GM12878 (cell line): ENCODE measurements around the gene MEF2D. TPM values are rescaled to one million over a fixed set of nuclear protein-coding genes. Genes with fewer than 3 reads are reported as not detected.

Source experiments
- BACH1 ChIP-seq: fragments of 450-650 bp; IDR thresholded peaks from 2 replicates; pipeline ENCODE4 v1.6.1; 2017; ENCODE audit warnings: mild to moderate bottlenecking, borderline replicate concordance
- CBX5 ChIP-seq: sonication (generic); IDR thresholded peaks from 2 replicates; pipeline ENCODE4 v1.6.1; 2016; ENCODE audit warnings: low read depth, moderate library complexity, mild to moderate bottlenecking, inconsistent platforms
- IKZF1 ChIP-seq: fragments of 450-650 bp; conservative IDR thresholded peaks from 2 replicates; pipeline ENCODE4 v1.6.1; 2017; ENCODE audit warnings: antibody characterized with exemption, mild to moderate bottlenecking
- KAT2A ChIP-seq: conservative IDR thresholded peaks from 2 replicates; pipeline ENCODE4 v1.6.1; 2011; ENCODE audit warnings: low read depth, low read length; ENCODE audit not compliant: control insufficient read depth
- PAX5 ChIP-seq: IDR thresholded peaks from 2 replicates; pipeline ENCODE4 v1.6.1; 2011; ENCODE audit warnings: low read depth, low read length, borderline replicate concordance
- SIX5 ChIP-seq: IDR thresholded peaks from 2 replicates; pipeline ENCODE4 v1.6.1; 2011; ENCODE audit warnings: mild to moderate bottlenecking, low read depth, low read length, moderate library complexity; ENCODE audit not compliant: severe bottlenecking
- SREBF2 ChIP-seq: IDR thresholded peaks from 2 replicates; pipeline ENCODE4 v1.6.1; 2012; ENCODE audit warnings: mild to moderate bottlenecking, low read length
- ZNF622 ChIP-seq: fragments of 450-650 bp; IDR thresholded peaks from 2 replicates; pipeline ENCODE4 v1.6.1; 2017; ENCODE audit warnings: mild to moderate bottlenecking, inconsistent platforms
- polyA plus RNA-seq, 11 experiments: library from polyadenylated mRNA; depleted of rRNA in 4 of 11; unstranded in 6 of 11; stranded (reverse) in 5 of 11; fragments of >200 nt; fragmentation: Nextera tagmentation in 4 of 11; fragmentation: Illumina TruSeq in 1 of 11; extraction: Ambion mirVana in 4 of 11; extraction: Trizol in 1 of 11; gene quantifications; 1 replicate in 1 of 11; 2 replicates in 10 of 11; pipeline versions ENCODE4 v1.2.1 to v1.2.3, GENCODE V29; 2011 to 2016; ENCODE audit warnings: inconsistent platforms in 2 of 11, missing spikeins in 2 of 11, low read depth in 1 of 11
- total RNA-seq, 4 experiments: library from RNA; depleted of rRNA in 3 of 4; stranded (reverse); fragments of >200 nt in 3 of 4; fragmentation: Illumina TruSeq in 1 of 4; extraction: Trizol in 1 of 4; gene quantifications; 2 replicates each; pipeline versions ENCODE4 v1.2.1 to v1.2.3, GENCODE V29; 2013 to 2021
- TF ChIP-seq, protein P1 (sequence below): fragments of 450-650 bp; IDR thresholded peaks from 2 replicates; pipeline ENCODE4 v1.6.1; 2017; ENCODE audit warnings: mild to moderate bottlenecking, low read depth, inconsistent platforms; ENCODE audit not compliant: poor library complexity, severe bottlenecking
- TF ChIP-seq, protein P2 (sequence below): fragments of 450-650 bp; IDR thresholded peaks from 2 replicates; pipeline ENCODE4 v1.6.1; 2016; ENCODE audit warnings: mild to moderate bottlenecking, moderate library complexity, borderline replicate concordance

The MEF2D gene
- total and polyA plus RNA-seq, 10 of the 15 experiments (the other 5 are each of a cell fraction or from before 2014, with no cell fraction given), result 0.61 to 53.0 (median 15.2) TPM

DNA sequence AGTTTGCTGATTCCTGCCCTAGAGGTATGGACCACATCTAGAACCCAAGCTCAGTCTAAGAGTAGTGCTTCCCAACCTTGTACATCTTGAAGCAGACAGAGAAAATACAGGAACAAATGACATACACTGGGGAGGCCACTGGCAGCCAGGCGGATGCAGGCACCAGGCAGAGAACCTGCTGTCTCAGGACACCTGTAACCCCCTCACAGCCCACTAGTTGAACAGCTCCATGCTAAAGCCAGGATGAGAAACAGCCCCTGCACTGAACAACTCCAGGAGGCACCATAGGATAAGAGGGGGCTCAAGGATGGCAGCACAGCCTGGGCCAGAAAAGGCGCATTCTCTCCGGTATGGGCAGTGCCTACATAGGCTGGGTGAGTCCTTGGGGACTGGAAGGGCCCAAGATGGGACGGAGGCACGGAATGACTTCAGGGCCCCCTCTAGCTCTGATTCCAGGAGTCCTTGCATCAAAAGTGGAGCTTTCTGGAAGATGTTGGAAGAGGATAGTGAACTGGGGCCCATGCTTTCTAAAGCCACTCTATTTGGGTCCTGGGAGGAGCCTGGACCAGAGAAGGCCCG is 16.0 kb downstream of the MEF2D start (continued):
- no peak for TF ChIP-seq BACH1
- TF ChIP-seq ZNF622, result no peak
- no peak for TF ChIP-seq SREBF2
- TF ChIP-seq, protein P1, sequence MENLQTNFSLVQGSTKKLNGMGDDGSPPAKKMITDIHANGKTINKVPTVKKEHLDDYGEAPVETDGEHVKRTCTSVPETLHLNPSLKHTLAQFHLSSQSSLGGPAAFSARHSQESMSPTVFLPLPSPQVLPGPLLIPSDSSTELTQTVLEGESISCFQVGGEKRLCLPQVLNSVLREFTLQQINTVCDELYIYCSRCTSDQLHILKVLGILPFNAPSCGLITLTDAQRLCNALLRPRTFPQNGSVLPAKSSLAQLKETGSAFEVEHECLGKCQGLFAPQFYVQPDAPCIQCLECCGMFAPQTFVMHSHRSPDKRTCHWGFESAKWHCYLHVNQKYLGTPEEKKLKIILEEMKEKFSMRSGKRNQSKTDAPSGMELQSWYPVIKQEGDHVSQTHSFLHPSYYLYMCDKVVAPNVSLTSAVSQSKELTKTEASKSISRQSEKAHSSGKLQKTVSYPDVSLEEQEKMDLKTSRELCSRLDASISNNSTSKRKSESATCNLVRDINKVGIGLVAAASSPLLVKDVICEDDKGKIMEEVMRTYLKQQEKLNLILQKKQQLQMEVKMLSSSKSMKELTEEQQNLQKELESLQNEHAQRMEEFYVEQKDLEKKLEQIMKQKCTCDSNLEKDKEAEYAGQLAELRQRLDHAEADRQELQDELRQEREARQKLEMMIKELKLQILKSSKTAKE, result no peak
- TF ChIP-seq SIX5, result no peak
- TF ChIP-seq, protein P2, sequence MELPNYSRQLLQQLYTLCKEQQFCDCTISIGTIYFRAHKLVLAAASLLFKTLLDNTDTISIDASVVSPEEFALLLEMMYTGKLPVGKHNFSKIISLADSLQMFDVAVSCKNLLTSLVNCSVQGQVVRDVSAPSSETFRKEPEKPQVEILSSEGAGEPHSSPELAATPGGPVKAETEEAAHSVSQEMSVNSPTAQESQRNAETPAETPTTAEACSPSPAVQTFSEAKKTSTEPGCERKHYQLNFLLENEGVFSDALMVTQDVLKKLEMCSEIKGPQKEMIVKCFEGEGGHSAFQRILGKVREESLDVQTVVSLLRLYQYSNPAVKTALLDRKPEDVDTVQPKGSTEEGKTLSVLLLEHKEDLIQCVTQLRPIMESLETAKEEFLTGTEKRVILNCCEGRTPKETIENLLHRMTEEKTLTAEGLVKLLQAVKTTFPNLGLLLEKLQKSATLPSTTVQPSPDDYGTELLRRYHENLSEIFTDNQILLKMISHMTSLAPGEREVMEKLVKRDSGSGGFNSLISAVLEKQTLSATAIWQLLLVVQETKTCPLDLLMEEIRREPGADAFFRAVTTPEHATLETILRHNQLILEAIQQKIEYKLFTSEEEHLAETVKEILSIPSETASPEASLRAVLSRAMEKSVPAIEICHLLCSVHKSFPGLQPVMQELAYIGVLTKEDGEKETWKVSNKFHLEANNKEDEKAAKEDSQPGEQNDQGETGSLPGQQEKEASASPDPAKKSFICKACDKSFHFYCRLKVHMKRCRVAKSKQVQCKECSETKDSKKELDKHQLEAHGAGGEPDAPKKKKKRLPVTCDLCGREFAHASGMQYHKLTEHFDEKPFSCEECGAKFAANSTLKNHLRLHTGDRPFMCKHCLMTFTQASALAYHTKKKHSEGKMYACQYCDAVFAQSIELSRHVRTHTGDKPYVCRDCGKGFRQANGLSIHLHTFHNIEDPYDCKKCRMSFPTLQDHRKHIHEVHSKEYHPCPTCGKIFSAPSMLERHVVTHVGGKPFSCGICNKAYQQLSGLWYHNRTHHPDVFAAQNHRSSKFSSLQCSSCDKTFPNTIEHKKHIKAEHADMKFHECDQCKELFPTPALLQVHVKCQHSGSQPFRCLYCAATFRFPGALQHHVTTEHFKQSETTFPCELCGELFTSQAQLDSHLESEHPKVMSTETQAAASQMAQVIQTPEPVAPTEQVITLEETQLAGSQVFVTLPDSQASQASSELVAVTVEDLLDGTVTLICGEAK, result no peak
- no peak for TF ChIP-seq IKZF1
- no peak for TF ChIP-seq KAT2A
- TF ChIP-seq CBX5, result no peak
- TF ChIP-seq PAX5, result no peak
